SH-SY5Y (cell line): Measurements from ENCODE around the gene ATP6V1A.

Source experiments
- GATA2 ChIP-seq: IDR thresholded peaks from 2 replicates; pipeline ENCODE4 v1.6.1; 2011; ENCODE audit warnings: mild to moderate bottlenecking, low read depth, low read length
- GATA3 ChIP-seq: IDR thresholded peaks from 2 replicates; pipeline ENCODE4 v1.6.1; 2011; ENCODE audit warnings: low read depth, mild to moderate bottlenecking, low read length, moderate library complexity

DNA sequence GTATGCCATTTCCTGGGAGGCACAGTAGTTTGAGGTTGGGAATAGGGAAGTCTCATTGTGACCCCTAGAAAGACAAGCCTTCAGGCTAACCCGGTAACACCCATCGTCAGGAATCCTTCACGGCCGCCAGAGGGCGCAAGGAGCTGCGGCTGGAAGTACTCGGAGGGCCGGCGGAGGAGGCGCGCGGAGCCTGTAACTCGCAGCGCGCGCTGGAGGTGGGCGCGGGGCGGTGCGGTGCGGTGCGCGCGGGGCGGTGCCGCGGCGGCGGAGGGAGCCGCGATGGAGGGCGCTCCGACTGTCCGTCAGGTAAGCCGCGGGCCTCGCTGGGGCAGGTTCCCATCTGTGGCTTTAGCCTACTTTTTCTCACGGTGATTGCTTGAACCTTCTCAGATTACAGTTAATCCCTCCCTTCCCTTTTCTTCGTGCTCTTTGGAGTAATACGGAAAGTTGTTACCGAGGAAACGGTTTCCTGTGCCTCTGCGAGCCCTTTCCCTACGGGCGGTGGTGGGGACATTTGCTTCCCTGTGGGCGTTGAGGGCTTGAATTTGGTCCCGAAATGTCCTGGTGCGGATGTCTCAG, 91.9 kb downstream of the ATP6V1A start, which contains the start of gene GRAMD1C:
- TF ChIP-seq GATA3: no peak
- TF ChIP-seq GATA2: no peak
